Kasumi-1 (cell line): Measurements from ENCODE around the gene VAMP1.
"Not testable (repeated sequence)": the region's sequence is repeated elsewhere in the genome, so short reads cannot be mapped to it uniquely, and the experiment has no call there.

Source experiments
- DNase-seq, 2 experiments: peaks; one replicate each; lab custom pipeline; 2025; lab: John Stamatoyannopoulos, UW

VAMP1 gene

GRCh38 chr12:6469609-6470374 is 685 bp downstream of the VAMP1 start:
- DNase-seq = no peak

DNA sequence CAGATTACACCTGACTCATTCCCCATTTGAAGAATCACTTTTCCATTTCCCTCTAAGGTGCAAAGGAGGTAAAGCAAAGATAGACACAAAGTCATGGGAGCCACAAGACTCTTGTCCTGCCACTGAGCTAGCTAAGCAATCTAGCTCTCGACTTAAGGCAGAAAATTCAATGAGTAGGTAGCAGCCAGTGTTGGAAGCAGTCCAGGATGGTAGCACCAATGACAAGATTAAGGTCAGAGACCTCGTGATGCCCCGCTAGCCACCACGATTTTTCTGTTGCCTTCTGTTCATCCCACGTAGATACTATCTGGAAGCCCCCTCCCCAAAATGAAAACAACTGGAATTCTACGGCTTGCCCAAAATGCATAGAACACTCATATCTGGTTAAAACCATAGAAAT is 1.4 kb downstream of the VAMP1 start:
- no peak for DNase-seq

GRCh38 chr12:6468283-6468575 is 2.2 kb downstream of the VAMP1 start:
- no peak for DNase-seq

DNA sequence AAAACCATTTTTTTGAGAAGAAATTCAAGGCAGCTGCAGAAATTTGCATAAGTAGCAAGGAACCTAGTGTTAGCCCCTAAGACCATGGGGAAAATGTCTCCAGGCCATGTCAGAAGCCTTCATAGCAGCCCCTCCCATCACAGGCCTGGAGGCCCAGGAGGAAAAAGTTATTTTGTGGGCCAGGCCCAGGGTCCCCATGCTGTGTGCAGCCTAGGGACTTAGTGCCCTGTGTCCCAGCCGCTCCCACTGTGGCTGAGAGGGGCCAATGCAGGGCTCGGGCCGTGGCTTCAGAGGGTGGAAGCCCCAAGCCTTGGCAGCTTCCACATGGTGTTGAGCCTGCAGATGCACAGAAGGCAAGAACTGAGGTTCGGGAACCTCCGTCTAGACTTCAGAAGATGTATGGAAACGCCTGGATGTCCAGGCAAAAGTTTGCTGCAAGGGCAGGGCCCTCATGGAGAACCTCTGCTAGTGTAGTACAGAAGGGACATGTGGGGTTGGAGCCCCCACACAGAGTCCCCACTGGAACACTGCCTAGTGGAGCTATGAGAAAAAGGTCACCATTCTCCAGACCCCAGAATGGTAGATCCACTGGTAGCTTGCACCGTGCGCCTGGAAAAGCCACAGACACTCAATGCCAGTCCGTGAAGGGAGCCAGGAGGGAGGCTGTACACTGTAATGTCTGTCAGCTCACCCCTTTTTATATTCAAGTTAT is 2.8 kb downstream of the VAMP1 start:
- not testable (repeated sequence) for DNase-seq

- DNase-seq = not testable (repeated sequence)
Observed at GRCh38 chr12:6466751-6467150, 3.7 kb downstream of the VAMP1 start.

DNA sequence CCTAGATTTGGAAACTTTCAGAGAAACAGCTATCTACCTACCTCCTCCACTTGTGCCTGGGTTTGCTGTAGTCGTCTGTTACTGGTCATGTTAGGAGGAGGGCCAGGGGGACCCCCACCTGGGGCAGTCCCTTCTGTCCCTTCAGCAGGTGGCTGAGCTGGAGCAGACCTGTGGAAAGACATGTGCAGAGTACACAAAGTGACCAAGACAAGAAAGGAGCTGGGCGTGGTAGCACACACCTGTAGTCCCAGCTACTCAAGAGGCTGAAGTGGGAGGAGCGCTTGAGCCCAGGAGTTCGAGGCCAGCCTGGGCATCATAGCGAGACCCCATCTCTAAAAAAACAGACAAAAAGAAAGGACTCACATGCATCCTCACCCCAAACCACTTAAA is 4.3 kb downstream of the VAMP1 start:
- no peak for DNase-seq

- peak; percentile 14 to 22 for DNase-seq
Observed at GRCh38 chr12:6465467-6466183, 4.9 kb downstream of the VAMP1 start.

DNA sequence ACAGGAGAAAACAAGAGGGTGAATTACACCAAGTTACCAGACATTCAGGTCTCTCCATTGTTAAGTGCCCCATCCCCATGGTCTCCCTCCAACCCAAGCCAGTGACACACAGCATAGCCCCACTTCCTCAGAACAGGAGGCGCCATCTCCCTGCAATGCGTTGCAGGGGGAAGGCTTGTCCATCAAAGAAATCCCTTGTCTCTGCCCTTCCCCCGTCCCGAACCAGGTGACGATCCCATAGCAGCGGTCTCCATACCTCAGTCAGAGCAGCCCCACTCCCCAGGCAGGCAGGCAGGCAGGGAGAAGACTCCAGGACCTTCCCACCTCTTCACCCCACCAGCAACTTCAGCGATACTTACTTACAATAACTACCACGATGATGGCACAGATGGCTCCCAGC is 5.9 kb downstream of the VAMP1 start:
- DNase-seq = no peak

GRCh38 chr12:6463858-6464257 is 6.6 kb downstream of the VAMP1 start:
- no peak for DNase-seq

- no peak for DNase-seq
Observed at GRCh38 chr12:6463216-6463615, 7.3 kb downstream of the VAMP1 start.

DNA sequence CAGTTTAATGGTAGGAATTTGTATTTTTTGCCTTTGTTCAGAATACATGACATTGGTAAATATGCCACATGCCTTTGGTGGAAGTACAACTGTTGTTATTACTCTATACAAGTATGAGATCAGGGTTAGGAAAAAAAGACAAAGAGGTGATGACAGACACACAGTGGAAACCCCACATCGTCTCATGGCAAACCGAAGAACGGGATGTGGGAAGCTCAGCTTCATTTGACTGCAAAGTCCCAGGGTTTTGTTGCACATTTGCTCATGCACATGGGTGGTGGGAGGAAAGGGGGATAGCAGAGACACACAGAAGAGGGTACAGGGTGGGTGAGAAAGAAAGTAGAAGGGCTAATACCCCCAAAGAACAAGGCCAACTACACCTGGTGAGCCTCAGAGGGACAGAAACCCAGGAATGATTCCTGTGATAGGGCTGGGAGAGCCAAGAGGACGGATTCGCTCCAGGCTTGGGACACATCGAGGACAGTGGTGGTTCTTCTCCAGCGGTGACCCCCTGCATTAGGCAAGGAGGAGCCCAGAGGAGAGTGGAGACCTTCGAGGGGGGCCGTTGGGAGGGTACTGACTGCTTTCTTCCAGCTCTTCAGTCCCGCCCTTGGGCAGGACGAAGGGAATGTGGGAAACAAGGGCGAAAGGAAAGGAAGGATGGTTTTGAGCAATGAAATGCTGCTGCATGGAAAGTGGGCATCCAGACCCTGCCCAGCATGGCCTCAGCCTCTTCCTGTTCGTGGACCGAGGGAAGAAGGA is 8.1 kb downstream of the VAMP1 start:
- peak in 1 of 2 experiments; percentile 27 for DNase-seq

GRCh38 chr12:6461401-6462233 is 8.9 kb downstream of the VAMP1 start:
- peak; percentile 89 to 95 for DNase-seq

DNA sequence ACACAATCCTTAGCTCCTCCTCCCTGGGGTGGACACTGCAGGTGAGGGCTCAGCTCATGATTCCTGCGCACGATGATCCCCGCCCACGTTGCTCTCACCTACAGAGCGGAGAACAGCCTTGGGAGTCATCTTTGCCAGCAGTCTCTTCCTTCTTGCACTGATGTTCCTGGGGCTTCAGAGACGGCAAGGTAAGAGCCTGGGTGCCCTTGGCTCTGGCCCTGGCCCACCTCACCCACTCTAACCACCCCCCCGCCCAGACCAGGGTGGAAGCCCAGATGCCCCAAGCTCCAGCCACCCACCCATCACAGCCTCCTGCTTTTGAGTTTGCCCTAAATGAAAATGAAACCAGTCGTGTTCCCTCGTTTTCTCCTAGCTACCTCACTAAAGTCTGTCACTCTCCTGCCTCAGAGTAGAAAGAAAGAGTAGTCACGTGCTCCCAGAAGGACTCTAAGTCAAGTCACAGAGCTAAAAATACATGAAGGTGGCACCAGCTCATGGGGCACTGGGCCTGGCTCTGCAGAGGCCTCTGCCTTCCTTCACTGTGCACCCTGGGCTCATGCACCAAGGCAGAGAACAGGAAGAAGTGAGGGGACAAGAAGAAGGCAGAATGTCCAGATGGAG is 9.6 kb downstream of the VAMP1 start:
- no peak for DNase-seq

DNA sequence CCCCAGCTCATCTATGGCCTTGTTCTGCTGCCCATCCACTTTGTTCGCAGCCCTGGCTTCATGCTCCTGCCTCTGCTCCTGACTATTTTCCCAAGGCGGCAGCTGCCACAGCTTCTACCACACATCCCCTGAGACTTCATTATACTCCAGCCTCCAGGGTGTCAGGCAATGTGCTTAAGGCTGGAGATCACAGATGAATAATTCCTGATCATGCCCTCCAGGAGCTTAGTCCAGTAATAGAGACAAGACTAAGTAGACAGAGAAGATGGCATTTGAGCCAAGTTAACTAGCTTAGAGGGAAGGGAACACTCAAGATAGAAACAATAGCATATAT is 11.5 kb downstream of the VAMP1 start:
- no peak for DNase-seq

- no peak for DNase-seq
Observed at GRCh38 chr12:6458281-6459003, 12.0 kb downstream of the VAMP1 start.

GRCh38 chr12:6457220-6457945 is 13.1 kb downstream of the VAMP1 start:
- no peak for DNase-seq

GRCh38 chr12:6452944-6453630 is 17.4 kb downstream of the VAMP1 start:
- DNase-seq = no peak

- DNase-seq = no peak
Observed at GRCh38 chr12:6452245-6452943, 18.1 kb downstream of the VAMP1 start.
